Loucy (cell line): ENCODE measurements around the gene DSCAML1.

Experiments
- H2AFZ ChIP-seq: fragments of 200-600 bp; sonication (generic); 2 replicates; pipeline ENCODE4 v1.6.0; 2016; ENCODE audit warnings: antibody characterized with exemption, mild to moderate bottlenecking, low read length, moderate library complexity
- H3F3A ChIP-seq: fragments of 200-600 bp; 2 replicates; pipeline ENCODE4 v1.6.0; 2016; ENCODE audit warnings: antibody characterized with exemption, low read depth, mild to moderate bottlenecking
- H3K27me3 ChIP-seq: fragments of 200-600 bp; sonication (generic); 2 replicates; pipeline ENCODE4 v1.6.1; 2014; ENCODE audit warnings: low read length, mild to moderate bottlenecking; ENCODE audit not compliant: insufficient read depth, poor library complexity, severe bottlenecking
- H3K36me3 ChIP-seq: fragments of 200-600 bp; sonication (generic); 2 replicates; pipeline ENCODE4 v1.6.1; 2016; ENCODE audit warnings: low read length; ENCODE audit not compliant: insufficient read depth
- H3K4me1 ChIP-seq: fragments of 200-600 bp; sonication (generic); 2 replicates; pipeline ENCODE4 v1.5.1; 2014; ENCODE audit warnings: low read length, mild to moderate bottlenecking; ENCODE audit not compliant: insufficient read depth, poor library complexity, severe bottlenecking
- H3K4me2 ChIP-seq: fragments of 200-600 bp; sonication (generic); 2 replicates; pipeline ENCODE4 v1.6.0; 2014; ENCODE audit warnings: antibody characterized with exemption, low read length, low read depth, mild to moderate bottlenecking; ENCODE audit not compliant: poor library complexity, severe bottlenecking
- H3K4me3 ChIP-seq: fragments of 200-600 bp; sonication (generic); 2 replicates; pipeline ENCODE4 v1.5.1; 2014; ENCODE audit warnings: low read length, mild to moderate bottlenecking, mixed read lengths; ENCODE audit not compliant: poor library complexity, severe bottlenecking
- H3K79me2 ChIP-seq: fragments of 200-600 bp; sonication (generic); 2 replicates; pipeline ENCODE4 v1.6.1; 2014; ENCODE audit warnings: low read length; ENCODE audit not compliant: insufficient read depth
- H3K9ac ChIP-seq: fragments of 200-600 bp; sonication (generic); 2 replicates; pipeline ENCODE4 v1.6.0; 2014; ENCODE audit warnings: mild to moderate bottlenecking, low read depth, low read length, moderate library complexity; ENCODE audit not compliant: poor library complexity, severe bottlenecking
- H3K9me2 ChIP-seq: fragments of 200-600 bp; sonication (generic); replicated peaks from 2 replicates; pipeline ENCODE4 v1.6.1; 2016; ENCODE audit warnings: low read depth, low read length, mixed read lengths
- H3K9me3 ChIP-seq: fragments of 200-600 bp; sonication (generic); 2 replicates; pipeline ENCODE4 v1.6.1; 2014; ENCODE audit warnings: mild to moderate bottlenecking, antibody characterized with exemption, low read length, low read depth; ENCODE audit not compliant: insufficient read depth
- H4K20me1 ChIP-seq: fragments of 200-600 bp; sonication (generic); 2 replicates; pipeline ENCODE4 v1.6.0; 2014; ENCODE audit warnings: antibody characterized with exemption, low read length, mild to moderate bottlenecking; ENCODE audit not compliant: insufficient read depth, poor library complexity, severe bottlenecking
- EZH2phosphoT487 ChIP-seq: fragments of 200-600 bp; IDR thresholded peaks from 2 replicates; pipeline ENCODE4 v1.6.1; 2018; ENCODE audit warnings: antibody characterized with exemption, mild to moderate bottlenecking, moderate library complexity, borderline replicate concordance
- TF ChIP-seq, protein P1 (sequence below): fragments of 200-600 bp; sonication (generic); conservative IDR thresholded peaks from 2 replicates; pipeline ENCODE4 v1.5.1; 2014; ENCODE audit warnings: mild to moderate bottlenecking, antibody characterized with exemption, low read length

The DSCAML1 gene

DNA sequence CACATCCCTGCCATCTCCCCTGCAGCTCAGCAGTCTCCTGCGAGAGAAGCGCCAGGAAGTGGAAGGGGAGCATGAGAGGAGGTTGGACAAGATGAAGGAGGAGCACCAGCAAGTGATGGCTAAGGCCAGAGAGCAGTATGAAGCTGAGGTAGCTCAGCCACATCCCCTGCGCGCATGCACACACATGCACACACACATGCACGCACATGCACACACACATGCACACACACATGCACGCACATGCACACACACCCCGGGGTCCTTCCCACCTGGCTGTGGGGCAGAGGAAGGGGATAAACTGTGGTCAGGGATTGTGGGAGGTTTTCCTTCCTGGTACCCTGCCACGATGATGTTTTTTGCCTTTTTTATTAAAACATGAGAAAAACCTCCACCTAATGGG is 404.0 kb downstream of the DSCAML1 start:
- TF ChIP-seq, protein P1, sequence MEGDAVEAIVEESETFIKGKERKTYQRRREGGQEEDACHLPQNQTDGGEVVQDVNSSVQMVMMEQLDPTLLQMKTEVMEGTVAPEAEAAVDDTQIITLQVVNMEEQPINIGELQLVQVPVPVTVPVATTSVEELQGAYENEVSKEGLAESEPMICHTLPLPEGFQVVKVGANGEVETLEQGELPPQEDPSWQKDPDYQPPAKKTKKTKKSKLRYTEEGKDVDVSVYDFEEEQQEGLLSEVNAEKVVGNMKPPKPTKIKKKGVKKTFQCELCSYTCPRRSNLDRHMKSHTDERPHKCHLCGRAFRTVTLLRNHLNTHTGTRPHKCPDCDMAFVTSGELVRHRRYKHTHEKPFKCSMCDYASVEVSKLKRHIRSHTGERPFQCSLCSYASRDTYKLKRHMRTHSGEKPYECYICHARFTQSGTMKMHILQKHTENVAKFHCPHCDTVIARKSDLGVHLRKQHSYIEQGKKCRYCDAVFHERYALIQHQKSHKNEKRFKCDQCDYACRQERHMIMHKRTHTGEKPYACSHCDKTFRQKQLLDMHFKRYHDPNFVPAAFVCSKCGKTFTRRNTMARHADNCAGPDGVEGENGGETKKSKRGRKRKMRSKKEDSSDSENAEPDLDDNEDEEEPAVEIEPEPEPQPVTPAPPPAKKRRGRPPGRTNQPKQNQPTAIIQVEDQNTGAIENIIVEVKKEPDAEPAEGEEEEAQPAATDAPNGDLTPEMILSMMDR = no peak
- TF ChIP-seq EZH2phosphoT487 = no peak
- Histone ChIP-seq H4K20me1 (no peaks in the 10 kb centered on the region), H3K79me2 (no peaks in the 10 kb centered on the region), H3K9me3 (no peaks in the 10 kb centered on the region), H2AFZ (no peak overlapping the region), H3K4me2 (no peak overlapping the region), H3K9ac (no peak overlapping the region), H3K4me3 (no peak overlapping the region), H3K36me3 (no peaks in the 10 kb centered on the region), H3F3A (no peaks in the 10 kb centered on the region), H3K9me2 (no peaks in the 10 kb centered on the region), H3K27me3 (no peaks in the 10 kb centered on the region), H3K4me1 (no peaks in the 10 kb centered on the region)

DNA sequence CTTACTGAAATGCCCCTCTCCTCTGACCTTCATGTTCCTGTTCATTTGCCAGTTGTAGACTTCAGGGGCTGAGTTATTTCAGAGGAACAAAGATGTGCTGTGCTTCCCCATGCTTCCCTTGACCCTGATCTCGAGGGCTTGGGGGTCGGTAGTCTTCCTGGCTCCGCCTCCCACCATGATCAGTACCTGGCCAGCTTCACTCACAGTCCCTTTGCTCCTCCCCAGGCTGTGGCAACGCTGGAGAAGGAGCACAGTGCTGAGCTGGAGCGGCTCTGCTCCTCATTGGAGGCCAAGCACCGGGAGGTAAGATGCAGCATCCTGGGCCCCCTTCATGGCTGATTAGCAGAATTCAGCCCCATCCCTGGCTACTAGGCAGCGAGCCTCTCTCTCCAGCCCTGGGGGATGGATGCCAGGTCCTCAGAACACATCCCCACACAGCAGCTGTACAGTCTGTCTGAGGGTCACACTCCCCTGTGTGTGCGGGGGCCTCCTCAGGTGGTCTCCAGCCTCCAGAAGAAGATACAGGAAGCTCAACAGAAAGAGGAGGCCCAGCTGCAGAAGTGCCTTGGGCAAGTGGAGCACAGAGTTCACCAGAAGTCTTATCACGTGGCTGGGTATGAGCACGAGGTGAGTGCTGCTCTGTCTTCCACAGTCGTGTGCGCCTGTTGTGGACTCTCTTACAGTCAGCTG is 404.9 kb downstream of the DSCAML1 start:
- Histone ChIP-seq H3K4me1 (no peaks in the 10 kb centered on the region), H3K79me2 (no peaks in the 10 kb centered on the region), H3K9ac (no peak overlapping the region), H3K4me3 (no peak overlapping the region), H3K9me2 (no peaks in the 10 kb centered on the region), H2AFZ (no peak overlapping the region), H3K36me3 (no peaks in the 10 kb centered on the region), H3K4me2 (no peak overlapping the region), H4K20me1 (no peaks in the 10 kb centered on the region), H3K9me3 (no peaks in the 10 kb centered on the region), H3F3A (no peaks in the 10 kb centered on the region), H3K27me3 (no peaks in the 10 kb centered on the region)
- TF ChIP-seq, protein P1 = no peak
- no peak for TF ChIP-seq EZH2phosphoT487

DNA sequence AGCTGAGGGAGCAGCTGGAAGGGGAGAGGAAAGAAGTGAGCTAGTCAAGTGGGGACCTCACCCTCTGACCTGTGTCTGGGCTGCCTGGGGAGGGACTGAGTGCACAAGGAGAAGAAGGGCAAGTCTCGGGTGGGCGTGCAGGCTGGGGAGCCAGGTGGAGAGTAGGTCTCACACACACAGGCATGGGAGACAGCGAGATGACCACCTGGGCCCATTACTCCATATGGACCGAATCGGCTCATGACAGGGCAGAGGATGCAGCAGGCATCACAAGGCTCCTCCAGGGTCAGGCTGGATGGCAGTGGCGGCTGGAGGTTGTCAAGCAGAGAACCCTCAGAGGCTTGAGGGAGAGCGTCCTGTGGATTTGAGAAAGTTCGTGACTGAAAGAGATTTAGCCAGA is 405.8 kb downstream of the DSCAML1 start:
- no peak overlapping the region for H3K4me3 ChIP-seq
- no peaks in the 10 kb centered on the region for H3K9me2 ChIP-seq
- no peaks in the 10 kb centered on the region for H3K36me3 ChIP-seq

More for the DNA sequence above, 405.8 kb downstream of the DSCAML1 start:
- Histone ChIP-seq H3K27me3 (no peaks in the 10 kb centered on the region), H3K4me1 (no peaks in the 10 kb centered on the region), H3K9ac (no peak overlapping the region), H2AFZ (no peak overlapping the region), H3F3A (no peaks in the 10 kb centered on the region), H3K79me2 (no peaks in the 10 kb centered on the region), H3K9me3 (no peaks in the 10 kb centered on the region), H3K4me2 (no peak overlapping the region), H4K20me1 (no peaks in the 10 kb centered on the region)
- no peak for TF ChIP-seq EZH2phosphoT487
- TF ChIP-seq, protein P1 = no peak
